Activated T-helper 1 cell treated with Interleukin-2 at 50 U/mL for 16 hours (primary cell): ENCODE results near the gene DNAJA2.

Experiments
- DNase-seq: peaks from one replicate; pipeline ENCODE4 v3.0.0-alpha.2; 2020; ENCODE audit warnings: low read depth

The DNAJA2 gene

DNA sequence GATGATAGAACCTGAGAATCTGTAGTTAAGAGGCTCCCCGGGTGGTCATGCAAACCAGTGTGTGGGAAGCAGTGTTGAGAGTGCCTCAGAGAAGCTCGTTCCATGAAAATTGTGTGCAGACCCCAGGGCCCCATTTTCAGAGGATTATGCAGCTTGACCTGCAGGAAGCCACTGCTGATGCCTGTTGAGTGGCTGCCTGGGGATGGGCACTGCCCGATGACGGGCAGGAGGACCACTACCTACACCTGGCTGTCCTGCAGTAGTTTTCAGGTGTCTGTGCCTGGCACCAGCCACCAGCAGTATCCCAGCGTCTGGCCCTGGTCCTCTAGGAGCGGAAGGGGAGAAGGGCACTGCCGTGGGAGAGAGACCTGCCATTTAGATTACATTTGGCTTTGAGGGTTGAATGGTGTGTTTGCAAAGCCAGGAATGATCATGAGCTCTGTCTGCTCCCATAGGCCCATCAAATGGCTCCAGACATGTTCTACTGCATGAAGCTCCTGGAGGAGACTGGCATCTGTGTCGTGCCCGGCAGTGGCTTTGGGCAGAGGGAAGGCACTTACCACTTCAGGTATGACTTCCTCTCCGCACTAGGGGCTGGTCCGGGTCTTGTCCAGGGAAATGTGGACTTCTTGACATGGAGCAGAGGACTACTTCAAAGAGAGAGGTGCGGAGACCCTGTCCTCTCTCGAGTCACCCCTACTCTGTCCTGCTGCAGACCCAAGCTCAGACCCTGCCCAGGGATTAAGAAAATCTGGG is 46.8 kb downstream of the DNAJA2 start:
- DNase-seq = no peak

DNA sequence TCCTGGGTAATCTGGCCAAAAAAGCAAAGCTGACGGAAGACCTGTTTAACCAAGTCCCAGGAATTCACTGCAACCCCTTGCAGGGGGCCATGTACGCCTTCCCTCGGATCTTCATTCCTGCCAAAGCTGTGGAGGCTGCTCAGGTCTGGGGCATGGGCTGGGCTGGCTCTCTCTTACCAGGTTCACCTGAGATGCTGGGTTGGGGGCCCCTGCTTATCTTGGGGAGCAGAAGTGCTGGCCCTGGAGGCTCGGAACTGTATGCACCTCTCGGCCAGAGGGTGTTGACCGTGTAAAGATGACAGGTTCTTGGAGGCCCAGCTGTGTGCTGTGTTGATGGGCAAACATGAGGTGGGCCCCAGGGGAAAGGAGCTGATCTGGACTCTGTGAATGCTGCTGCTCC is 49.1 kb downstream of the DNAJA2 start:
- no peak for DNase-seq

- DNase-seq = no peak
Measured at GRCh38 chr16:46923513-46924295, 49.8 kb downstream of the DNAJA2 start.

- DNase-seq = no peak
Measured at GRCh38 chr16:46922239-46922638, 51.2 kb downstream of the DNAJA2 start.

DNA sequence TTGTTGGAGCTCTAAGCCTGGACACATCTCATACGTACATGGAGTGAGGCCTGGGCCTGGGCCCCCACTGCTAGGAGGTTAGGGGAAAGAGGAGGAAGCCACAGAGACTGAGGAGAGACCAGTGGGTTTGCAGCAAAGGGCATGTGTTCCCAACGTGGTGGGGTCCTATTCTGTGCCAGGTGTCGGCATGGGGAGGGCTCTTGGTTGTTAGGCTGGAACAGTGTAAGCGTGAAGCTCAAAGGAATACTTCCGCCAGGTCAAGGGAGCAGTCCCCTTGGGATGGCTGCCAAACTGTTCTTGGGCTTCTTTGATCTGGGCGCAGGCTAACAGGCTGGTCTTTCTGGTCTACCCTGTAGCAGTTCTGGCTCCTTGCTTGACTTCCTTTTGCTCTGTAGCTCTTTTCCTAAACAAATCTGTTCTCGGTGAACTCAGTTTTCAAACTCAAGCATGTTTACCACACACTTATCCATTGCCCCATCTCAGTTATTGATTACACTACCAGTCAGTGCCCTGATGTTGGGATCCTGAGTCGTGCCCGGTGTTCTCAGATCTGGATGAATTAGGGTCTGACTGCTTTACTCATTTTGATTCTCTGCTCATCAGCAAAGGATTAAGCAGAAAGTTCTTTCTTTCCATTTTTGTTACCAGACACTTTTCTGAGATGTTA is 52.9 kb downstream of the DNAJA2 start:
- DNase-seq = no peak

- no peak for DNase-seq
Measured at GRCh38 chr16:46918905-46919792, 54.3 kb downstream of the DNAJA2 start.

DNA sequence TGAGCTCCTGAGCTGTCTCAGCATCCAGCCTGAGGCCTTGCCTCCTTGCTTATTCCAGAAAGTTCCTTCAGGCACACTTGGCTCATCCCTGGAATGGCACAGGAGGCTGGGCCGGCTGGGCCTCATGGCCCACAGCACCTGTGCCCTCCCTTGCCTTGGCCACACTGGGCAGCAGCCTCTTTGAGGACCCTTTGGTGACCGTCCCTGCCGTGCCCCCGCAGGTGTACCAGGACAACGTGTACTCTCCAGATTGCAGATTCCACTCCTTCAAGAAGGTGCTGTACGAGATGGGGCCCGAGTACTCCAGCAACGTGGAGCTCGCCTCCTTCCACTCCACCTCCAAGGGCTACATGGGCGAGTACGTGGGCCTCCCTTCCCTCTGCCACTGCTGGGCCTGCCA is 55.1 kb downstream of the DNAJA2 start:
- DNase-seq = no peak

DNA sequence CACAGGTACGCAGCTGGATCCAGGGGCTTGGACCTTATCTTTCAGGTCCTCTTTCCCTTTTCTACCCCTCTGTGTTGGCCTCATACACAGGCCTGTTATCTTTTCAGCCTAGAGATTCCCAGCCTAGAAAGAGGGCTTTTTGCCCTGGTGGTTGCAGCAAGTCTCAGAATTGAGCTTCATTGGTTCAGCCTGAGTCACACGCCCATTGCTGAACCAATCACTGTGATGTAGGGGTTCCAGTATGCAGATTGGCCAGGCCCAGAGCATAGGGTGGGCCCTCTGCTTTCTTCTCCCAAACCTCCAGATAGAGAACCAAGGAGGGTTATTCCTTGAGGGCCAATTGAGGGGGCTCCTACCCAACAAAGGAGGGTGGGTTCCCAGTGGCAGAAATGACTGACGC is 56.5 kb downstream of the DNAJA2 start:
- no peak for DNase-seq

GRCh38 chr16:46915483-46916025 is 57.9 kb downstream of the DNAJA2 start:
- no peak for DNase-seq

- DNase-seq = no peak
Measured at GRCh38 chr16:46914556-46915201, 58.8 kb downstream of the DNAJA2 start.

GRCh38 chr16:46911650-46912049 is 61.8 kb downstream of the DNAJA2 start:
- DNase-seq = no peak

DNA sequence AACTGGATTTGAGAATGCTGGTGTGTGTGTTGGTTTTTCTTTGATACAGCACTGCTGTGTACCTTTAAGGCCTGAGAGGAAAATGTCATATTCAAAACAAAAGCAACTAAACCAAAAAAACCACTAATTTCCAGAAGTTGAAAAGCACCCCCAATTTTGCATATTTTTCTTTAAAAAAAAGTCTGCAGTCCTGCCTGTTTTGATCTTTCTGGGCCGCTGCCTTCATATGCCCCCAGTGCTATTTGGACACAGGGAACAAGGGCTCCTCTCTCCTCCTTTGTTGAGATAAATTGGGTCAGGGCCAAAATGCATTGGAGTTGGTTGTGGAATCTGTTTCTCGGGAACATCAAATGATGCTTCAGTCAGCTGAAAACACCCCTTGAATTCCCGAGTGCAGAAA is 62.4 kb downstream of the DNAJA2 start:
- DNase-seq = no peak

DNA sequence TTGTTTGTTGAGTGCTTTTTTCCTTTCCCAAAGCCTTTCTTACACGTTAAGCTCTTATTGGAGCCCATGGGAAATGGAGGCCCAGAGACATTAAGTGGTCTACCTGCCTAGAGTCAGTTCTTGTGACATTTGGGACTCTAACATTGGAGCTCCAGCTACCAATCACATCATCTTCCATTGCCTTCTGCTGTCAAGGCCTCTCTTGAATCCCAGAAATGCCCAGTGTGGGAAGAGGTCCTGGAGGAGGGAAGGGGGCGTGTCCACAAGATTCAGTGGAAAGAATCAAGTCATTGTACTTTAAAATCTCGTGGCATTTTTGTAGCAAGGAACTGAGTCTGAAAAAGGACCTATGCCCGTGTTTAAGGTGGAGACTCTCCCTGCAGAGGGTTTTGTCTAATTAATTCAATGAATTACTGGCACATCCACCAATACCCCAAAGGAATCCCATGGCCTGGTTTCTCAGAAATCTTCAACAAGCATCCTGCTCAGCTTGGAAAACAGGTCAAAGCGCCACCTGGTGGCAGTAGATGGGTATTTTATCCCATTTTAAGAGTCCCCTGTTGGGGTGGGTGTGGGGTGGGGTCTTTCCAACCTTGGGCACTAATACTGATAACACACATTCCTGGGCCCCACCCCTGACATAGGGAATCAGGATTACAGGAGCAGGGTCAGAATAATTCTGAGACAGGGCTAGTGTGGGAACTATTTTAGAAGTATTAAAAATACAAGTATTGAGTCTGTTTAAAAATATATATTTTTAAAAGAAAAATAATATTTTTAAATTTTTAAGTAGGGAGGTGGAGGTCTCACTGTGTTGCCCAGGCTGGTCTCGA is 64.7 kb downstream of the DNAJA2 start:
- peak; percentile 33 for DNase-seq

DNA sequence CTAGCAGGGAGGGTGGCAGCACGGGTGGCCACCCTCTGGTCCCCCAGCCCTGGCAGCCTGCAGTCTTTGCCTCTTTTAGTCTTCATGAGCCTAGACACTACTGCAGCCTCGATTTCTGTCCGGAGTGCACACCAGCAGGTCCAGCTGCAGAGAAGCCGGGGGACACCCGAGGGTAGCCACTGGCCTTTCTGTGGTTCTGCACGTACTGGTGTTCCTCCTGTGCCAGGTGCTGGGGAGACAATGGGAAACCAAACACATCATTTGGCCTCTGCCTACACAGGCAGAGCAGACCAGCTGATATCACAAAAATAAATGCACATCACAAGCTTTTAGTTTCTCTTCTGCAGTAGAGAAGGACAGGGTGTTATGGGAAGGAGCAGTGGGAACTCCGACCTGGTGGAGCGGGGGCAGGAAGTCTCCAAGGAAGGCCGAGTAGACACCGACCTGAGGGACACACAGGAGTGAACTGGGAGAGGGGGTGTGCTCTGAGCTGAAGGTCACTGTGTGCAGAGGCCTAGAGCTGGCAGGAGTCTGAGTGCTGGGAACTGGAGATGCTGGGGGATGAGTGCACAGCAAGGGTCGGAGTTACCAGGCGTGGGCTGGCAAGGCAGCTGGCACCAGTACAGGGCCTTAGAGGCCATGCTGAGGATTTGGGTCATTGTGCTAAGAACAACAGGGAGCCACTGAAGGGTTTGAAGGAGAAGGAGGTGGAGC is 66.3 kb downstream of the DNAJA2 start:
- no peak for DNase-seq

DNA sequence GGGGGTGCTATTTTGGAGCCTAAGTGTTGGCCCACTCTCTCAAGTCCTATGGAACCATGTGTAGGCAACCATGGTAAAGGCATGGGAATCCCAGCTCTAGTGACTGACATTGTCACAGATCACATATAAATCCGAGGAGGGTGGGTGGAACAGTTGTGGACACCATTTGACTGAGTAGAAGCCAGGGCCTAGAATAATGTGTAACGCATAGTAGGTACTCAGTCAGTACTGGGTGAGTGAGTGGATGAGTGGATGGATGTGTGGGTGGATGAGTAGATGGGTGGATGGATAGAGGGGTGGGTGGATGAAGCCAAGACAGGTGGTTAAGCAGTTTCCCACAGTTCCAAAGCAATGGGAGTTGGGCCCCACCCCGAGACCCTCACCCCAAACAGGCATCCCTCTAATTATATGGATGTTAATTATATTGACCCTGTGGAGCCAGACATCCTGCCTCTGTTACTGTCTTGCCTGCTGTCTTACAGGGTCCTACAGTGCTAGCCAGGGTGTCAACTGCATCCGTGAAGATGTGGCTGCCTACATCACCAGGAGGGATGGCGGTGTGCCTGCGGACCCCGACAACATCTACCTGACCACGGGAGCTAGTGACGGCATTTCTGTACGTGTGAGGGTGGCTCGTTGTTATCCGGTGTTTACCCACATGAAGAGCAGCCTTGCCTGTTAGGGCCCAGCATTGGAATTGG is 67.0 kb downstream of the DNAJA2 start:
- no peak for DNase-seq
